Liver (tissue), 3 donors: ENCODE results near the gene RASL12.

Experiments
- EGR1 ChIP-seq, 2 donors: IDR thresholded peaks; 2 replicates each; pipeline ENCODE4 v1.6.1; 2016 to 2018; ENCODE audit warnings: antibody characterized with exemption in 2 of 2, low read depth in 2 of 2
- GABPA ChIP-seq, 2 donors: IDR thresholded peaks in 1 of 2; conservative IDR thresholded peaks in 1 of 2; 2 replicates each; pipeline ENCODE4 v1.6.1; 2016; ENCODE audit warnings: antibody characterized with exemption in 2 of 2, mild to moderate bottlenecking in 1 of 2, moderate library complexity in 1 of 2
- RAD21 ChIP-seq, 2 donors: IDR thresholded peaks; 2 replicates each; pipeline ENCODE4 v1.6.1; 2016; ENCODE audit warnings: antibody characterized with exemption in 2 of 2, mild to moderate bottlenecking in 2 of 2
- TF ChIP-seq, protein P1 (sequence below): IDR thresholded peaks from 2 replicates; pipeline ENCODE4 v1.6.1; 2016; ENCODE audit warnings: antibody characterized with exemption
- TF ChIP-seq, protein P2 (sequence below): fragments of 150-350 bp; IDR thresholded peaks from 2 replicates; pipeline ENCODE4 v1.5.1; 2017; ENCODE audit warnings: improper control_type of control experiment, low read depth, low read length; ENCODE audit not compliant: missing input control
- TF ChIP-seq, protein P3 (sequence below): IDR thresholded peaks from 2 replicates; pipeline ENCODE4 v1.6.1; 2016; ENCODE audit warnings: antibody characterized with exemption
- TF ChIP-seq, protein P4 (sequence below): IDR thresholded peaks from 2 replicates; pipeline ENCODE4 v1.6.1; 2016; ENCODE audit warnings: antibody characterized with exemption, mild to moderate bottlenecking
- donor health status: healthy.
- donor health status: healthy.

DNA sequence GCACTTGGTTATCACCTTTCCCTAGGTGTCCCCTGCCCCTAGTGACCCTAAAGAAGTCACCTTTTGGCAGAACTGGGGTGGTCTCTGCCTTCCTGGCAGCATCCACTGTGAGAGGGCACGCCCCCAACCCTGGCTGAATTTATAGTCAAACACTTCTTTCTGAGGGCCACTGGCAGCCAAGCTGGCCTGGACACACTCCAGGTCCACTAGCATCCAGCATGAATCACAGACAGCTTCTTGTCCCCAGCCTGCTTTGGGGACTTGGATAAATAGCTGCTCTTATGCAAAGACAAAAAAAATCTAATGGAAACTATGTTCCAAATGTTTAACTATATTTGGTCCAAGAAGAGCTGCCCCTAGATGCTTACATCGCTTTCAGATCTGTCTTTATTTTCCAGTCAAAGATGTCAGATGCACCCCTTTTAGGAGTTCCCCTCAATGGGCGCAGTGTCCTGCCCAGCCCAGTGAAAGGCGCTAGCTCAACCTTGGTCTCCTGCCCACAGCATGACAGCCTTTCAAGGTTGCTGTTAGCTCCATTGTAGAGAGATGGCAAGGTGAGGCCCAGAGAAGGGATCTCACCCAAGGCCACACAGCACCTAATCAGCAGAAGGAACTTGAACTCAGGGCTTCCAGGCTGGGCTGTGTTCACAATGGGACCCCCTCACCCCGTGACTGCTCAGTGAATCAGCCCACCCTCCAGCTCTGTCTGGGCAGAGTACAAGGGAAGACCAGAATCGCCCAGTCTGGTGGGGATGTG is 7.0 kb downstream of the RASL12 start:
- TF ChIP-seq, protein P1, sequence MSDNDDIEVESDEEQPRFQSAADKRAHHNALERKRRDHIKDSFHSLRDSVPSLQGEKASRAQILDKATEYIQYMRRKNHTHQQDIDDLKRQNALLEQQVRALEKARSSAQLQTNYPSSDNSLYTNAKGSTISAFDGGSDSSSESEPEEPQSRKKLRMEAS = no peak
- TF ChIP-seq, protein P2, sequence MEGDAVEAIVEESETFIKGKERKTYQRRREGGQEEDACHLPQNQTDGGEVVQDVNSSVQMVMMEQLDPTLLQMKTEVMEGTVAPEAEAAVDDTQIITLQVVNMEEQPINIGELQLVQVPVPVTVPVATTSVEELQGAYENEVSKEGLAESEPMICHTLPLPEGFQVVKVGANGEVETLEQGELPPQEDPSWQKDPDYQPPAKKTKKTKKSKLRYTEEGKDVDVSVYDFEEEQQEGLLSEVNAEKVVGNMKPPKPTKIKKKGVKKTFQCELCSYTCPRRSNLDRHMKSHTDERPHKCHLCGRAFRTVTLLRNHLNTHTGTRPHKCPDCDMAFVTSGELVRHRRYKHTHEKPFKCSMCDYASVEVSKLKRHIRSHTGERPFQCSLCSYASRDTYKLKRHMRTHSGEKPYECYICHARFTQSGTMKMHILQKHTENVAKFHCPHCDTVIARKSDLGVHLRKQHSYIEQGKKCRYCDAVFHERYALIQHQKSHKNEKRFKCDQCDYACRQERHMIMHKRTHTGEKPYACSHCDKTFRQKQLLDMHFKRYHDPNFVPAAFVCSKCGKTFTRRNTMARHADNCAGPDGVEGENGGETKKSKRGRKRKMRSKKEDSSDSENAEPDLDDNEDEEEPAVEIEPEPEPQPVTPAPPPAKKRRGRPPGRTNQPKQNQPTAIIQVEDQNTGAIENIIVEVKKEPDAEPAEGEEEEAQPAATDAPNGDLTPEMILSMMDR = no peak
- TF ChIP-seq GABPA (IDR thresholded peaks at IDR 0.05 in 1 of 2, conservative IDR thresholded peaks at IDR 0.05 in 1 of 2) (no peak), RAD21 (IDR thresholded peaks at IDR 0.05) (no peak), EGR1 (IDR thresholded peaks at IDR 0.05; ENCODE audit: low read depth in 2 of 2) (no peak)
- TF ChIP-seq, protein P3, sequence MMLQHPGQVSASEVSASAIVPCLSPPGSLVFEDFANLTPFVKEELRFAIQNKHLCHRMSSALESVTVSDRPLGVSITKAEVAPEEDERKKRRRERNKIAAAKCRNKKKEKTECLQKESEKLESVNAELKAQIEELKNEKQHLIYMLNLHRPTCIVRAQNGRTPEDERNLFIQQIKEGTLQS = no peak
- TF ChIP-seq, protein P4, sequence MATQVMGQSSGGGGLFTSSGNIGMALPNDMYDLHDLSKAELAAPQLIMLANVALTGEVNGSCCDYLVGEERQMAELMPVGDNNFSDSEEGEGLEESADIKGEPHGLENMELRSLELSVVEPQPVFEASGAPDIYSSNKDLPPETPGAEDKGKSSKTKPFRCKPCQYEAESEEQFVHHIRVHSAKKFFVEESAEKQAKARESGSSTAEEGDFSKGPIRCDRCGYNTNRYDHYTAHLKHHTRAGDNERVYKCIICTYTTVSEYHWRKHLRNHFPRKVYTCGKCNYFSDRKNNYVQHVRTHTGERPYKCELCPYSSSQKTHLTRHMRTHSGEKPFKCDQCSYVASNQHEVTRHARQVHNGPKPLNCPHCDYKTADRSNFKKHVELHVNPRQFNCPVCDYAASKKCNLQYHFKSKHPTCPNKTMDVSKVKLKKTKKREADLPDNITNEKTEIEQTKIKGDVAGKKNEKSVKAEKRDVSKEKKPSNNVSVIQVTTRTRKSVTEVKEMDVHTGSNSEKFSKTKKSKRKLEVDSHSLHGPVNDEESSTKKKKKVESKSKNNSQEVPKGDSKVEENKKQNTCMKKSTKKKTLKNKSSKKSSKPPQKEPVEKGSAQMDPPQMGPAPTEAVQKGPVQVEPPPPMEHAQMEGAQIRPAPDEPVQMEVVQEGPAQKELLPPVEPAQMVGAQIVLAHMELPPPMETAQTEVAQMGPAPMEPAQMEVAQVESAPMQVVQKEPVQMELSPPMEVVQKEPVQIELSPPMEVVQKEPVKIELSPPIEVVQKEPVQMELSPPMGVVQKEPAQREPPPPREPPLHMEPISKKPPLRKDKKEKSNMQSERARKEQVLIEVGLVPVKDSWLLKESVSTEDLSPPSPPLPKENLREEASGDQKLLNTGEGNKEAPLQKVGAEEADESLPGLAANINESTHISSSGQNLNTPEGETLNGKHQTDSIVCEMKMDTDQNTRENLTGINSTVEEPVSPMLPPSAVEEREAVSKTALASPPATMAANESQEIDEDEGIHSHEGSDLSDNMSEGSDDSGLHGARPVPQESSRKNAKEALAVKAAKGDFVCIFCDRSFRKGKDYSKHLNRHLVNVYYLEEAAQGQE = no peak
